DMS79 treated with DMSO at 0.1 percent for 48 hours (cell line): Measurements from ENCODE around the gene CTNND2.

Experiments used
- DNase-seq: peaks from one replicate; lab custom pipeline; 2025; lab: John Stamatoyannopoulos, UW

Gene CTNND2

DNA sequence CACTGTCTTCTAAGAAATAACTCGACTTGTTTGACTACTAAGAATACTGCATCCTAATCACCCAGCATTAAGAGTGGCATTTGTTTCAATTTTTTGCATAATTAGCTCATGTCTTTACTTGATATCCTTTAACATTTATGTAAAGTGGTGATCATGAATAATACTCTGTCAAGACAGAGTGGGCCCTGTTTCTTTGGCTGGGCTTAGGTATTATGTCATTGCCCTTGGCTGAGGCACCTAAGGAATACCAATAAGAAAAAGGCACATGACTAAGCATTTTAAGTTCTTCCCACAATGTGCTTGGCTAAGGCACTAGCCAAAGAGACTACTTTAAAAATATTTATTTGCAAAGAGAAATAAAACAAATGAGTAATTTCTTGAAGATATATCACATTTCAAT, 308.1 kb downstream of the CTNND2 start:
- DNase-seq, result no peak

DNA sequence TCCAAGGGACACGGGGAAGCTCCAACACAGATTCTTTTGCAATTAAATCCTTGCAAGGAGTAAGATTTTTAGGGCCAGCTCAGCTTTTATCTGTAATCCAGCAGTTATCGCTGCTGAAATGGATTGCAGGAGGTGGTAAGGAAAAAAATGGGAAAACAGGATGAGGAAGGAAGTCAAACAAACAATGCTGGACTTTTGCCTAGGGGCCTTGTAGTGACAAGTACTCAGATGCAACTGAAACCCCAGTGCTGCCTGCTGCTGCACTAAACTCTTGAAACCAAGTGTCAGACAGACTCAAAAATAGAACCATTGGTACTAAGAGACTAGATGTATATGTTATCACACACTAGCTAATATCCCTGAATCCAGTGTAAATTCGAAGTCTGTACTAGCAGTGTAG, 309.2 kb downstream of the CTNND2 start:
- no peak for DNase-seq

DNA sequence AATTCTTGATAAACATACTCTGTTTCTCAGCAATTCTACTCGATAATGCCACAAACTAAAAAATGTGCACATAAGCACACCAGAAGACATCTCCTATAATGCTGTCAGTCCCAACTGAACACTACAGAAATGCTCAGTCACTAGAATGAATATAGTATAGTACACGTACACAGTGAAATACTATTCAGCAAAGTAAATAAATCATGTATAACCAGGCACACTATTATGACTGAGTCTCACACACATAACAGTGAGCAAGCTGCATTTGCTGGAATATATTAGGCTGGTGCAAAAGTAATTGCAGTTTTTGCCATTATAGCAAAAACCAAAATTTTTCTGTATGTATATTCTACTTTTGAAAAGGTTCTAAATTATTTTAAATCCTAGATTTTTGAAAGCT, 310.2 kb downstream of the CTNND2 start:
- DNase-seq, result no peak

DNA sequence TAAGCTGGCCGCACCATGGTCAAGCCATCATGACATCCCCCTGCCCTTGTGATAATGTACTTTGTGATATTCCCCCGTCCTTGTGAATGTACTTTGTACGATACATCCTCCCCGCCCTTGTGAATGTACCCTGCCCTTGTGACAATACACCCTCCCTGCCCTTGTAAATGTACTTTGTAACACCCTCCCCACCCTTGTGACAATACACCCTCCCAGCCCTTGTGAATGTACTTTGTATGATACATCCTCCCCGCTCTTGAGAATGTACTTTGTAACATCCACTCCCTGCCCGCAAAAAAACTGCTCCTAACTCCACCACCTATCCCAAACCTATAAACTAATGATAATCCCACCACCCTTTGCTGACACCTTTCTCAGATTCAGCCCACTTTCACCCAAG, 313.8 kb downstream of the CTNND2 start:
- DNase-seq, result no peak

DNA sequence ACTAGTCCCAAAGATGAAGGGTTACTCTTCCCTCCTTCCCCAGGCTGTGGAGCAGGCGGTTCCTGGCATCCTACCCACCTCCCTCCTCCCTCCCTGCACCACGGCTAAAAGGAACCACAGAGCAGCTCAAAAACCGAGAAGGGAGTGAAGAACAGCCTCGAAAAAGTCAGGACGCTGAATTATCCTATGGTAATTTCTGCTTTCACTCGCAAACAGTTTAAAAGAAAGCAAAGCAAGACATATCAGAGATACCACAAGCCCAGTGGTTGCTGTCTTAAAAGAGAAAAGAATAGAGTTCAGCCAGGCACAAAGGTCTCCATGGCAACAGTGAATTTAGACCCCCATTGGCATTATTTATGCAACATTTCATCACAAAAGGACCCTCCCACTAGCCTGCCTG, 315.4 kb downstream of the CTNND2 start:
- DNase-seq, result no peak

DNA sequence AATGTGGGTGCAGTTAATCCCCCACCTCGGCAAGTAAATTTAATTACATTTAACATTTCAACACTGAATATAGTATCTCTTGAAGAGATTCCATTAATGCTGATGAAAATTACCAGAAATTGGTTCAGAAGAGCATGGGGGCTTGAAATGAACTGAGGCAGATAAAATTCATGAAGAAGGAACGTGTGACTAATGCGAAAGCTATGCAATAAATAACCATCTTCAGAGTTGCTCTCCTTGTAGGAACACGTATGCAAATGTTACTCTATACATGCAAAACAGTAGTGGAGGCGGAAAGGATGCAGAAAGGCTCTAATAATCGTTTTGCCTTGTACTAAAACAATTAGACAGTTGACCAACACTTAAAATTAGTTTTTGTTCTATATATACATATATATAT, 320.2 kb downstream of the CTNND2 start:
- DNase-seq, result no peak

DNA sequence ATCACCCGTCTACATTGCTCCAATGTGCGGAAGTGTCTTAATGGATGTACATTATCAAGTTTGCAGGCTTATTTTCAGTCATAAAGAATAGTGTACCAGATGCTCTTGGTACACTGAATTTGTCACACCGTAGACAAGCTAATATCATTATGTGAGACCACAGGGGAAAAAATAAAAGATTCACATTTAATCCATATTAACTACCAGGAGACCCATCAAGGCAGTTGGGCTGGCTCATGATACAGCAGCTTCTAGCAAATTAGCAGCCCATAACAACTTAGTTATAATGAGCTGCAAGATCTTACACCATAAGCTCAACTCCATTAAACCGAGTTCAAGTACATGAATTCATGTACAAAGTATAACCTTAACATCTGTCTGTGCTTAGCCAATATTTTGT, 324.9 kb downstream of the CTNND2 start:
- no peak for DNase-seq

DNA sequence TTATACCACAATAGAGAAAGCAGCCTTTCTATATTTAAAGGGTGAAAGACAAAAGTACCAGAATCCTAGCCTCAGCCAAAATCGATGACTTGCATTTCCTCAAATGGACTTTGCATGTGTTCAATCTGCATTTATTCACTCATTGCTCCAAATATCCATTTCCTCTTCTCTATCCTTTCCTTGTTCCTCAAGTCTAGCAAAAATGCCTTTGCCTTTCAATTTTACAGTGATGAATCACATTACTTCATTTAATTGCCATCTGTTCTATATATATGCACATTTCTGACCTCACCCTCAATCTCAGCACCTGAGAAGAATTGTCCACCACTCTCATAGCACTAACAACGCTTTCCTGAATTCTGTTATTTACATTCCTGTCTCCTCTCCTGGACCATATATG, 329.5 kb downstream of the CTNND2 start:
- DNase-seq, result no peak

DNA sequence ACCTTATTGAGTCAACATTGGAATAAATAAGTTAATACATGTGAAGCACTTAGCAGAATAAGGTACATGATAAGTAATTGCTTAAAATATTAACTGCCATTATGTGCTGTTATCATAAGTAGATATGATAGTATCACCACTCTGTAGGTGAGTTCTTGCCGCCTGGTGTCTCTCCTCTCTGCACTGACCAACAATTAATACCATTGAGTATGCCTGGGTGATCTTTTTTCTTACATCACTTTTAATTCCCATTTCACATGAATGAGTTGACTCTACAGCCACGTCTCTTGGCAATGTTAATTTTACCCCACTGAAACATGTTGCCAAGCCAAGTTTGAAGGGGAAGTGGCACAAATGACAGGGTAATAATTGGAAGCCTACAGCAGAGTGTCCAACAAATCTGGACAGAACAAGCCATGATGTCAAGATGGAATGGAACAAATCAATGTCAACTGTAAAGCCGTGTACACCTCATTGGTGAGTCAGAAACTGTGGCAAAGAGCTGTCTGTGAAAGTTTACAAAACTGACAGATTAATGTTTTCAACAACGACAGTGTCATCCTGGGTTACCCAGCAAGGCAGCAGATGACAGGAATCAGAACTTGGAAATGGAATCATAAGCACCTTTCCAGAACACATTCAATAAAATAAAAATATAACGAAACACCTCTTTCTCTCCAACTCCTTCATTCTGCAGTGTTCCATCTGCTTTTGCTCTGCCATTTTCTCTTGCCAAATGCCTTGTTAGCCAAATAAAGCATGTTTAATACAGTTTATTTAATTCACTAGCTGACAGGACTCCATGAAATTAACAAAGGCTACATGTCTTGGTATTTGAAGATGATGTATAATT, 330.9 kb downstream of the CTNND2 start:
- no peak for DNase-seq

DNA sequence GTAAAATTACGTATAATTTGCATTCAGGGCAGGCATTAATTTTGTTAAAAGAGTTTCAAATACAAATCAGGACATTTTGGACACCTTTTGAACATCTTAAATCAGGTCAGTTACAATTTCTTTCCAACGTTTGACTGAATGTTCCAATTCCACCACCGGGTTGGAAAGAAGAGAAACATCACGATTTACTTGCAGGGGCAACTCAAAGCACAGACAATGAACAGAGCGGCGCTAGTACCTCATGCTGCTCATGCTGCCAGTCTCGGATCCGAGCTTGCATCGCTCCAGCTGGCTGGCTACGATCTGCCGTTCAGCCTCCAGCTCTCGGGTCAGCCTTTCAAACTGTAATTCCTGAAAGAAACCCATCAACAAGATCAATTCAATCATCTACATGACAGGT, 339.5 kb downstream of the CTNND2 start:
- DNase-seq, result no peak

DNA sequence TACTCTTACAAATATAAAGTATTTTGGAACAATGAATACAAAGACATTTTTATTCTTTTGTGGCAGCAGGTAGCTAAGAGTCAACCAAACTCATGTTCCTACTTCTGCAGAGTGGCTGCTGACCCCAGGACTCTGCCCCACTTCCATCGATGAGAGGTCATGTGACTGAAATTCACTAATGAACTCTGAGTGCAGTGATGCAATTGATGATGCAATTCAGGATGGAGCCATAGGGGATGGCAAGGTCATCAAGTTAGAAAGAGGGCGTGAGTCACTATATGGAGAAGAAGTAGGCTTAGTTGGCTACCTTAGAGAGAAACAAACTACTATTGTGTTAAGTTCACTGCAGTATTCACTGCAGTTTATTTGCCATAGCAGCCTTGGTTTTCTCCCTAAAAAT, 340.4 kb downstream of the CTNND2 start:
- DNase-seq, result no peak

DNA sequence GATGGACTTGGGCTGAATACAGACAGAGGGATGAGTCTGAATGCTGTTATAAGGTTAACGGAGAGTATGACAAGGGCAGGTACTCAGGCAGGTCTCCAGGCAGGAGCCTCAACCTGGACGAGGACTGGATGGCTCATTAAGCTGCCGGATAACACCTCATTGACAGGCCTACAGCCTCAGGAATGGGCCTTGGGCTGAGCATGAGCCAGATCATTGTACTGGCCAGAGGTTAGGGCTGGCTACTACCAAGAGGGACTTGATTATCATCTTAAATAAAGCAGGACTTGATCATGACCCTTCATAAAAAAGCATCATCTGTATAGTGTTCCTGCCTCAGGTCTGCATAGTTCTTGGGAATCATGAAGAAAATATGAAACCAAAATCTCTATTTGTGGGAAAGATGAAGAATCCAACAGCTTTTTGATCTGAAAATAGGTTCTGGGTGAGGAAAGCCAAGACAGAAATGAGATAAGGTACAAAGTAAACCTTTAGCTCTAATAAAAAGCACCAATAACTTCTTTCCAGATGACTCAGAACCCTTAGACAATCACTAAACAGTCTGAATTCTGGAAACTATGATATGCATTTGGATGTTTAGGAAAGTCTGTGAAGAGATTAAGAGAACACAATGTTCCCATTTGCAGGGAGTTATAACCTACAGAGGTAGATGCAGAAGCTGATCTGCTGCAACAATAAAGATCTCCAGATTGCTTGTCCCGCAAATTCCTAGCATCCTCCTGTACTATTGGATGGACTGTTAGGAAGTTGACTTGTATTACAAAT, 343.1 kb downstream of the CTNND2 start:
- no peak for DNase-seq

DNA sequence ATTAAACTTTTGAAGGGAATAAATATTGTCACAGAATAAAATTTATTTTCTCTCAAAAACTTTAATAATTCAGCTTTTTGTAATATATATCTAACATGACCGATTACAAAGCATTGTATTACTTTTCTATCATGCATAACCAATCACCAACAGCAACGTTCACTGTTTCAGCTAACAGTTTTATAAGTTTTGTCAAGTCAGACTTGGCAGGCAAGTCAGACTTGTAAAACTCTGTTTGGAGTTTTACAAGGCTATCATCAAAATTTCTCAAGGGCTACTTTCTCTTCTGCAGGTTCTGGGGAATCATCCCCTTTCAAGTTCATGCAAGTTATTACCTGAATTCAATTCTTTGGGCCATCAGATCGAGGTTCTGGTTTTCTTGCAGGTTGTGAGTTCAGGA, 347.2 kb downstream of the CTNND2 start:
- no peak for DNase-seq

DNA sequence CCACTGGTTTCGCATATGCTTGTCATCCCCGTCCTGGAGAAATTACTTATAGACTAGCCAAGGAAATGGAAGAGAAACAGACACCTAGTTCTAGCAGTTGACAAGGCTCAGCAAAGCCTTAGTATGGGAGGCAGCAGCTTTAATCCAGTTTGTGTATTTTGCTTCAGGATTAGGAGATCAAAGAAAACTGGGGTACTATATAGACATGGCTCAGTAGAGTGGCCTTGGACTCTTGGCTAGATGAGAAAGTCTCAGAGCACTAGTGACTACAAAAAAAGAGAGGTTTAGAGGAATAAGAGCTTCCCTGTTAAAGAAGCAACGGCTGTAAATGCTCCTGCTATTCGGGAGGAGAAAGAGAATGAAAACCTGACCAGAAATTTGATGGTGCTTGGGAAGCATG, 349.1 kb downstream of the CTNND2 start:
- no peak for DNase-seq

DNA sequence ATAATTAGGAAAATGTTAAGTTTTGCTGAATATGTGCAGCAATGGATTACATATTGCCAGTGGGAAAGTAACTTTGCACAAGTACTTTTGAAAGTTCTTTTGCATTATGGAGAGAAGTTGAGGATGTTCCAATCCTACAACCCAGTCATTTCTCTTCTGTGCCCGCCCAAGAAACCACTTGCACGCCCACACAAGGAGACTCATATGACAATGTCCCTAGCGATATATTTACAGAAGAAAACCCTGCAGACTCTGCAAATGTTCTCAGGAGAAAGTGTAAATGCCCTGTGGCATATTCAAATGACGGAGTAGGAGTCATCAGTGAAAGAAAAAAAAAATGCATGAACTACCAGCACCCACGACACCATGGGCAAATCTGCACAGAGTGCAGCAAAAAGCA, 356.5 kb downstream of the CTNND2 start:
- no peak for DNase-seq

DNA sequence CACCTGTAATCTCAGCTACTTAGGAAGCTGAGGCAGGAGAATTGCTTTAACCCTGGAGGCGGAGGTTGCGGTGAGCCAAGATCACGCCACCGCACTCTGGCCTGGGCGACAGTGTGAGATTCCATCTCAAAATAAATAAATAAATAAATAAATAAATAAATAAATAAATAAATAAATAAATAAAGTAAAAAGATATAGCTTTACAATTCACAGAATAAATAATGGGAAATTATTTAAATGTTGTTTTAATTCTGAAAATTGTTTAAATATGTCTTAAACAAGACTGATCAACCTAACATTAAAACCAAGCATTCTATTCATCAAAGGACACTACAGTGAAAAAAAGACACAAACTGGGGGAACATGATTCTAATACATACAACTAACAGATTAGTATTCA, 357.1 kb downstream of the CTNND2 start:
- no peak for DNase-seq

DNA sequence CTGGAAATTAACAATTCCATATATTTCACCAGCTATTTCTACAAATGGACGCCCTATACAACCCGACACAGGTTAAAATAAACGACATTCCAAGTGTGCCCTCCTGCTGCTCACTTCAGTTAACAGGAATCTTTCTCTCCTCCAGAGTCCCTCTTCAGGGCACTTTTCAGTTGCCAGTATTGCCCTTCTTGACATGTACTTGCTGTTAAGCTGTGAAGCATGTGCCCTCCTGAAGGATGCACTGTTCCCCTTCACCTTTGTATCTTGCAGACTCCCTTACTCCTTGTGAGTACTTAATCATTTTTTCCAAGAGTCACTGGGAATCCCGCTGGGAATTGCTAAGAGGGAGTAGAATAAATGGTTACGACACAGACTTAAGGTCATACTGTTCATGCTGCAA, 364.1 kb downstream of the CTNND2 start:
- no peak for DNase-seq

DNA sequence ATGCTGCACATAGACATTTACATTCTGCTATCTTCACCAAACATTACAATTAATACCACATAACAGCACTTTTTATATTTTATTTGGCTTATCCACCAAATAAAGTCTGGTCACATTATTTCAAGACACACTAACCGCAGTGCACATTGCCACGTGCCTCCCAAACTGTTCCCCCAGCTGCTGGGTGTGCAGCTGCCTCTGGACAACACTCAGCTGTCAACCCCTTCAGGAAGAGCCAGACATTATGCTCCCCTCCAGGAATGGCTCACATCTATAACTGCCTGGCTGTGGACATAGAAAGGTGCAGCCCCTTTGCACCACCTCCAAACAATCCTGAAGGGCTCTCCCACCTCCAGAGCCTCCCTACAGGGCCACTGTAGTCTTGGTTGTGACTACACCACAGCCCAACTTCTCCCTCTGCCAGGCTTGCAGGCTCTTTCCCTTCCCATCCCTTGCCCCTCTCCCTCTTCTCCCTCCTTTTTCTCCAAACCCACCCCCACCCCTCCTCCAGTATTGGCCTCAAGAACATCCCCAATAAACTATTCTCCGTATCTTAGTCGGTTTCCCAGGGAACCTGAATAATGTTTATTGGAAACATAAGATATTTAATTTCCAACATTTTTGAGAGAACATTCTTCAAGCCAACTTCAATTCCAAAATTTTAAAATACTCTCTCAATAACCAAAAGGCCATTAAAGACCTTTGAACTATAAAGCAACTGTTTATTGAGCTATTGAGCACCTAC, 372.3 kb downstream of the CTNND2 start:
- DNase-seq, result no peak

DNA sequence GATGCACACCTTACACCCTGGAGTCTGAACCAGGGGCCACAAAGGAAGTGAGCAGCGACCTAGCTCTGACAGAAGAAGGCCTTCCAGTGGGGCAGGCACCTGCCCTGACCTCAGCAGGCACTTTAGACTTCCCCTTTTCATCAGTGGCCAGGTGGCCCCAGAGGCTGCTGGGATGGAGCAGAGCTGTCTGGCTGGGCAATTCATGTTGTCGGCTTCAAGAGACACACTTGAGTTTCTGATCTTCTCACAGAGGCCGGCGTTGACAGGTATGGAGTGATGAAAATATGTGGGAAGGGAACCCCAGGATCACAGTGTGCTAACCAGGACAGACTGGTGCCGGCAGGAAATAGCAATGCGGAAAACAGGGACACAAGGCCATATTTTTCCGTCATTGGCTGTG, 375.5 kb downstream of the CTNND2 start:
- DNase-seq, result no peak

DNA sequence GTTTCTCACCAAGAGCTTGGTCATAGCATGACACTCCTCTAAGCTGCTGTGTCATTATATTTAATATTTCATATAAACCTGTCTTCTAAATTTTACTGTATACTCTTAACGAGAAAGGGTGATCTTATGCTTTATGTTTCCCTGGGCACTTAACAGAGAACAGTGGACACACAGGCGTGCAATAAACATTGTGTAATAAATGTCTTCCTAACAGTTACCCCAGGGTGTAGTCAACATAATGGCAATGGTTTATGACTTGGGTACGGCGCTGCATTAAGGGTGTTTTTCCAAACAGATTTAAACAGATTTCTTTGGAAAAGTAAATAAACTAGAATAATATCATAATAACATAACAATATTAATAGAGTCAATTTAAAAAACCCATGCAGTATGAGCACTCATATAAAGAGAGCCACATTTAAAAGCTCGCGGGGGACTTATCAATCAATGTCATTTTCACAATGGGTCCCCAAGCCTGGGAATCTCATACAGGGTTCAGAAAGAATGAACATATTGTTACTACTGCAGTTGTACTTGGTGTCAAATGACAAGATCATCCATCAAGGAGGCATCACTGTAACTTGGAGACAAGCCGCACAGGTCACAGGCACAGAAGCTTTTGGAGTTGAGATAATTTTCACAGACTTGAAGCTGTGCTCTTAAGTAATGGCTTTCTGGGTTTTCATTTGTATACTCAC, 376.4 kb downstream of the CTNND2 start:
- no peak for DNase-seq

DNA sequence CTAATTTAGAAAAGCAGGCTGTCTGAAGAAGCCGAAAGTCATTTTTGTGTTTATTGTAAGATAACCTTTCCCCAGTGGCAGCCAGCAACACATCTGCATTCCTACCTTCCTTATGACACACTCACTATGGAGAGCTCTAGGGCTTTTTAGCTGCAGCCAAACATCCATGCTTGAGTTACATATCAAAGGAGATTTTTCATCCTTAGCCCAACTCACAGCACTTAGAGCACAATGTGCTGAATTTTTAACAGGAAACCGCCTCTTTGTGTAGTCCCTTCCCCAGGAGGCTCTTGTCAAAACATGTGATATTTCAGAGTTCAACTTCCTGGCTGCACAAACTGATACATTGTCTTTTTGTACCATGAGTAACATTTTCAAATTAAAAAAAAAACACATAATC, 379.2 kb downstream of the CTNND2 start:
- no peak for DNase-seq

DNA sequence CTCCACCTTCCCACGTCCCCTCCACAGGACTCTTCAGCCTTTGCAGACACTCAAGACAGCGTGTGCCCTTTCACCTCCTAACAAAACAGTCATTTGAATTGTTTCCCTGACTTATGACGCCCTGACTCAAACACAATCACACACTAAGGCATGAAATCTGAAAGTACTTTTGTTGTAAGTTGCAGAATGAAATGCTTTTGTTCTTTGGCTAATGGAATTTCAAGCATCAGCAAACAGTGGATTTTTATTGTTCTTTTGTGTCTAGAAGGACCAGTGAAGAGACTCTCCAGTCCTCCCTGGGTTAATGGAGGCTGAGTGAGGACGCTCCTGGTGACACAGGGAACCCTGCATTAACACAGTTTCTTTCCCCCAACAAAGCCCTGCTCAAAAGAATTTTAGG, 380.1 kb downstream of the CTNND2 start:
- DNase-seq, result no peak
